ENCODE measurements around the gene PI4KB. TPM values are rescaled to one million over a fixed set of nuclear protein-coding genes. Genes with fewer than 3 reads are reported as not detected.

PI4KB gene
- polyA plus RNA-seq, 1 donor from 2014 or later: 22.8 TPM

GRCh38 chr1:151342021-151342420 lies 14.8 kb upstream of the PI4KB start:
- TF ChIP-seq EZH2 (IDR thresholded peaks at IDR 0.05; ENCODE audit: borderline replicate concordance, insufficient read depth, low read length, poor library complexity, severe bottlenecking) (no peak), REST (IDR thresholded peaks at IDR 0.05; ENCODE audit: borderline replicate concordance) (no peak), SMC3 (conservative IDR thresholded peaks at IDR 0.05; ENCODE audit: poor library complexity) (no peak), EP300 (conservative IDR thresholded peaks at IDR 0.05; ENCODE audit: poor library complexity, severe bottlenecking) (no peak), MXI1 (conservative IDR thresholded peaks at IDR 0.05; ENCODE audit: poor library complexity, severe bottlenecking) (no peak)
- Histone ChIP-seq H4K20me1 (ENCODE audit: insufficient read depth) (no peaks in the 10 kb centered on the region), H3K9me3 (ENCODE audit: low read length) (no peaks in the 10 kb centered on the region), H3K36me3 (ENCODE audit: insufficient read depth, low read length) (no peaks in the 10 kb centered on the region), H3K4me3 (ENCODE audit: low read length) (no peak overlapping the region), H3K4me2 (ENCODE audit: low read length) (no peak overlapping the region), H3K9me2 (ENCODE audit: insufficient read depth, low read length) (no peaks in the 10 kb centered on the region), H3K27me3 (ENCODE audit: insufficient read depth, low read depth, low read length) (no peaks in the 10 kb centered on the region), H3F3A (ENCODE audit: insufficient read depth, low read length, poor library complexity, severe bottlenecking) (no peaks in the 10 kb centered on the region), H3K9ac (ENCODE audit: low read length) (no peak overlapping the region), H3K79me2 (replicated peaks; ENCODE audit: insufficient read depth, low read length) (peaks cover 12% of the 10 kb centered on the region), H2AFZ (ENCODE audit: low read depth, low read length) (no peak overlapping the region), H3K27ac (ENCODE audit: low read length) (no peak overlapping the region)

- H3K36me3 ChIP-seq (ENCODE audit: insufficient read depth, low read length): no peaks in the 10 kb centered on the region
- TF ChIP-seq SMC3 (conservative IDR thresholded peaks at IDR 0.05; ENCODE audit: poor library complexity): peak; percentile 83
- TF ChIP-seq REST (IDR thresholded peaks at IDR 0.05; ENCODE audit: borderline replicate concordance): no peak
- peak; percentile 77 for TF ChIP-seq RAD21 (conservative IDR thresholded peaks at IDR 0.05)
- peak; percentile 88 for TF ChIP-seq CTCF (IDR thresholded peaks at IDR 0.05; ENCODE audit: poor library complexity, severe bottlenecking)
- no peak overlapping the region for H3K27ac ChIP-seq (ENCODE audit: low read length)
- no peak overlapping the region for H2AFZ ChIP-seq (ENCODE audit: low read depth, low read length)
- peaks cover 4% of the 10 kb centered on the region for H3K79me2 ChIP-seq (replicated peaks; ENCODE audit: insufficient read depth, low read length)
- H3K4me2 ChIP-seq (ENCODE audit: low read length): no peak overlapping the region
- H3K27me3 ChIP-seq (ENCODE audit: insufficient read depth, low read depth, low read length): no peaks in the 10 kb centered on the region
- H3K9me3 ChIP-seq (ENCODE audit: low read length): no peaks in the 10 kb centered on the region
- H3F3A ChIP-seq (ENCODE audit: insufficient read depth, low read length, poor library complexity, severe bottlenecking): no peaks in the 10 kb centered on the region
- no peaks in the 10 kb centered on the region for H4K20me1 ChIP-seq (ENCODE audit: insufficient read depth)
- H3K4me3 ChIP-seq (ENCODE audit: low read length): no peak overlapping the region
- peak overlapping the region; percentile 5 for H3K9ac ChIP-seq (ENCODE audit: low read length)
- H3K9me2 ChIP-seq (ENCODE audit: insufficient read depth, low read length): no peaks in the 10 kb centered on the region
Measured at GRCh38 chr1:151340870-151341754, 13.9 kb upstream of the PI4KB start.

Data from neural cell (in vitro differentiated cells).